NOMO-1 treated with DMSO at 0.1 percent for 48 hours (cell line): ENCODE measurements around the gene ZNFX1.
"Not testable (repeated sequence)": the region's sequence is repeated elsewhere in the genome, so short reads cannot be mapped to it uniquely, and the experiment has no call there.

Experiments
- DNase-seq: peaks from one replicate; lab custom pipeline; 2025; ENCODE audit not compliant: unreplicated experiment; lab: John Stamatoyannopoulos, UW

The ZNFX1 gene

DNA sequence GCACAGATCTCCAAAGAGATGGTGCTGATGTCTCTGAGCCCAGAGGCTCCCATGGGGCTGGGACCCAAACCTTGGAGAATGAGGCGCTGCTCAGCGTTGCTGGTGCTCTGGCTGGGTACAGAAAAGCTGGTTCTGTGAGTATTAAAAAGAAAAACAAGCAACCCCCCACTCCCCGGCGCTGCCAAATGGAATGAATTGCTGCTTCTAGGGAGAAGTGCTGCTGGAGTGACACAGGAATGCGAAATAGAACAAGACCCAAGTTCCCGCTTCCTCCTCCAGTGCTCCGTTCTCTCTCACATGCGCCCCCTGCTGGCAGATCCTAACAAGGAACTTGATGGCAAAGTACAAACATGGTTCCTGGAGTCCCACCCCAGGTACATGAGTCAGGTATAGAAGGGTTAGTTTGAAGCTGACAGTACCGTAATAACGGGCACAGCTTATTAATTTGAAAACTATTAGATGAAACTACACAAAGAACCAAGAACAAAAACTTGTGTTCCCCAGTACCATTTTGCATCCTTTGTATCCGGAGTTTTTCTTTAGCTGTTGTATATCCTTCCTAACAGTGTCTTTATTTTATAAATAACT, 60.8 kb downstream of the ZNFX1 start:
- DNase-seq, result peak; percentile 82

- no peak for DNase-seq
Measured at GRCh38 chr20:49215232-49215631, 62.6 kb downstream of the ZNFX1 start.

GRCh38 chr20:49214571-49214970, 63.3 kb downstream of the ZNFX1 start:
- DNase-seq, result no peak

- no peak for DNase-seq
Measured at GRCh38 chr20:49210757-49211110, 67.1 kb downstream of the ZNFX1 start.

GRCh38 chr20:49210101-49210756, 67.6 kb downstream of the ZNFX1 start:
- DNase-seq, result no peak

- DNase-seq, result peak; percentile 0
Measured at GRCh38 chr20:49207076-49207475, 70.8 kb downstream of the ZNFX1 start.

- no peak for DNase-seq
Measured at GRCh38 chr20:49203746-49204145, 74.1 kb downstream of the ZNFX1 start.

- no peak for DNase-seq
Measured at GRCh38 chr20:49203011-49203410, 74.8 kb downstream of the ZNFX1 start.

- DNase-seq, result no peak
Measured at GRCh38 chr20:49199729-49200293, 78.0 kb downstream of the ZNFX1 start.

DNA sequence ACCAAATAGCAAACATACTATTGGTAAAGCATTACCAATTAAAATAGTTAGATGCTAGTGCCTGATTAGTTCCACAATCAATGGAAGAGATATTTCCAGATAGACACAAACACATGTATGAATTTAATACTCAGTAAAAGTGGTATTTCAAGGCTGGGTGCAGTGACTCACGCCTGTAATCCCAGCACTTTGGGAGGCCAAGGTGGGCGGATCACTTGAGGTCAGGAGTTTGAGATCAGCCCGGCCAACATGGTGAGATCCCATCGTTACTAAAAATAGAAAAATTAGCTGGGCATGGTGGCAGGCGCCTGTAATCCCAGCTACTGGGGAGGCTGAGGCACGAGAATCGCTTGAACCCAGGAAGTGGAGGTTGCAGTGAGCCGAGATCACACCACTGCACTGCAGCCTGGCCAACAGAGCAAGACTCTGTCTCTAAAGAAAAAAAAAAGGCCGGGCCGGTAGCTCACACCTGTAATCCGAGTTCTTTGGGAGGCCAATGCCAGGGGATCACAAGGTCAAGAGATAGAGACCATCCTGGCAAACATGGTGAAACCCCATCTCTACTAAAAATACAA, 84.8 kb downstream of the ZNFX1 start:
- DNase-seq, result not testable (repeated sequence)
